Adipose tissue (tissue), 3 donors: Measurements from ENCODE around the gene NEDD4L. TPM values are rescaled to one million over a fixed set of nuclear protein-coding genes. Genes with fewer than 3 reads are reported as not detected.

Experiments used
- H3K27ac ChIP-seq: one replicate; pipeline ENCODE4 v1.5.1; 2013; ENCODE audit warnings: low read depth, low read length
- WGBS, 3 donors: extraction: QIAGEN DNeasy Blood & Tissue Kit; methylation state at CpG; one replicate each; pipeline ENCODE4 v1.1.7; 2013; 5-methylcytosine and 5-hydroxymethylcytosine counted together
- polyA plus RNA-seq, 3 donors: library from polyadenylated mRNA; stranded (reverse); fragments of 200-250 nt; gene quantifications; one replicate each; pipeline ENCODE4 v1.2.3, GENCODE V29; 2013
- donor health status: healthy with polysubstance abuse.
- donor health status: Bipolar disorder and iron deficiency.
- donor health status: healthy.

Gene NEDD4L
- polyA plus RNA-seq, 3 donors = 12.7 to 77.3 (median 23.7) TPM

GRCh38 chr18:58438958-58439300 is 394.9 kb downstream of the NEDD4L start:
- WGBS, 3 donors = 24 to 67% (median 29%) methylated on average over 3 of the region's 3 CpGs
- no peak overlapping the region for H3K27ac ChIP-seq

GRCh38 chr18:58443671-58444070 is 399.6 kb downstream of the NEDD4L start:
- WGBS, 3 donors = 74 to 90% (median 77%) methylated on average over 6 of the region's 6 CpGs
- H3K27ac ChIP-seq = no peak overlapping the region

DNA sequence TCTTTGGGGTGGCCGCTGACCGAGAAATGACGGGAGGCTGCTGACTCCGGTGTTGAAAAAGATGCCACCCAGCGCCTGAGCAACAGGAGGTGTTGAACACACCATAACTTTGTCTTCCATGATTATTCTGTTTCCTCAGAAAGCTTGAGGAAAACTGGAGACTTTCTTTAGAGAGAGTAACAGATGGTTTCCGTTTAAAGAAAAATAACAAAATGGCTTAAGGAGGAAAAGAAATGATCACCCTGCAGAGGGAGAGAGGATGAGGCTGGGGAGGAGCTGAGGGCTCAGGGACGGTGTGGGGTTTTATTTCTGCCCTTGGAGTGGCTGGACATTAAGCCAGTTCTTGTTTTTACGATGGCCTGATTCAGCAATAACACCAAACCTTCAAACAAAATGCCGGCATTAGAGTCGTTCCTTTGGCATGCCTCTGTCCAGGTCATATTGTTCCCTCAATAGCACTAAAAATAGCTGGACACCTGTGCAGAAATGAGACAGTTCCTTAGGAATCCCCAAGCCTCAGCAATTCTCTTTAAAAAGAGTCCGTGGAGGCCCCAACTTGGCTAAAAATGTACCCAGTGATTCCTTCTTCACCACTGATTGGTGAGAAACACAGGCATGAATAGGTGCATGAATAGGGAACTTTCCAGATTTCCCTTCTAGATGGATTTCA is 402.5 kb downstream of the NEDD4L start:
- 82 to 90% (median 88%) methylated on average over 11 of the region's 11 CpGs for WGBS, 3 donors

DNA sequence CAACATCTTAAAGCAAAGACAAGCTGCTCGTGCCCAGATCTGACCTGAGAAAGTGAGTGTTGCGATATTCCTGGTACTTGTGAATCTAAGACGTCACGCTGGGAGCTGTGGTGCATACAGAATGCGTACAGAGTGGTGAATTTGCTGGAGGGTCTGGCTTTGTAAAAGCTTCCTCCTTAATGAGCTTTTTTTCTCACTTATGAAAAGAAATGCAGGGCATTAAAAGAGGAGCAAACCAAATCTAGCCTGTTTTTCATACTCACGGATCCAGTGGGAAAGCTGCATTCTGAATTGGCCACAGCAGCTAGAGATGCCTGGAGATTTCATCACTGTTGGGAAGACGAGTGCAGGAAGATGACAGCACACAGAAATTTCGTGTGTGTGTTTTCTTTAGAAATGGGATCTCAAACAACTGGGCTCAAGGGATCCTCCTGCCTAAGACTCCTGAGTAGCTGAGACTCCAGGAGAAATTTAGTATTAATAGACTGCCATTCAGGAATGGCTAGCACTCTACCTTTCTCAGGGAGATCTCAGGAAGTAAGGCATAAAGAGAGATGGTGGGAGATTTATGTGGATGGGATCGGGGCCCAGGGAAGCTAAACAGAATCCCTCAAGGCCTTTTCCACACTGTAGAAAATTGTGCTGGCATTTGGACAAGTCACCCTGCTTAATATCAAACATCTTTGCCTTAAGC is 403.5 kb downstream of the NEDD4L start:
- 67 to 77% (median 75%) methylated on average over 9 of the region's 9 CpGs for WGBS, 3 donors
- no peak overlapping the region for H3K27ac ChIP-seq

More for the DNA sequence above, 402.5 kb downstream of the NEDD4L start:
- no peak overlapping the region for H3K27ac ChIP-seq

DNA sequence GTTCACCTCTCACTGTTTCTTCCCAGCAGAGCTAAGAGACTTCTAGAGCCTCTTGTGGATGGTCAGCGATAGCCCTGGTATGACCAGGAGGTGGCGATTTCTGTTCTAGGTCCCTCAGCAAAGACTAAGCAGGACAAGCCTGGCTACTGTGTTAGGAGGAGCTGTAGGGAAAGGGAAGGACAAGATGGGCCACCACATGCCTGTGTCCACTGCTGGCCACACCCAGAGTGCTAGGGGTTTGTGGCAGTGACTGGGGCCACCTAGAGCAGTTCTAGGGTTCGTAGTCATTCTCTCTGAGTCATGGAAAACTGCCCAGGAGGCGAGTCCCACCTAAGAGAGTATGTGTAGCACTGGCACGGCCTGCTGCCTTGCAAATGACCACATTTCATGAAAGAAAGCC is 405.4 kb downstream of the NEDD4L start:
- H3K27ac ChIP-seq = no peak overlapping the region
- WGBS, 3 donors = 69 to 78% (median 69%) methylated on average over 5 of the region's 5 CpGs

Other genes starting within 250 kb of the NEDD4L start
- gene ATP8B1, start 240.9 kb upstream of the NEDD4L start, polyA plus RNA-seq = 10 to 100 TPM in 1 of 3 donors, 1 to 10 TPM in 2; 3.1 to 18.2 (median 7.8) TPM